HG03354 (cell line): ENCODE data around the gene FRRS1L.

Experiments
- ATAC-seq: cut with Tn5 transposase; IDR thresholded peaks from one replicate; pipeline ENCODE4 v1.9.1; 2021; ENCODE audit warnings: mild to moderate bottlenecking; ENCODE audit not compliant: unreplicated experiment, poor library complexity, severe bottlenecking

FRRS1L gene

GRCh38 chr9:109113254-109113653, 53.8 kb downstream of the FRRS1L start:
- ATAC-seq = no peak

GRCh38 chr9:109110329-109111021, 56.6 kb downstream of the FRRS1L start:
- peak; percentile 81 for ATAC-seq

GRCh38 chr9:109109967-109110328, 57.1 kb downstream of the FRRS1L start:
- no peak for ATAC-seq

GRCh38 chr9:109108318-109108717, 58.7 kb downstream of the FRRS1L start:
- no peak for ATAC-seq

- ATAC-seq = no peak
These were observed 59.4 kb downstream of the FRRS1L start for GRCh38 chr9:109107402-109108240.

GRCh38 chr9:109101810-109102209, 65.2 kb downstream of the FRRS1L start:
- ATAC-seq = peak; percentile 71

- ATAC-seq = no peak
These were observed 65.8 kb downstream of the FRRS1L start for GRCh38 chr9:109101202-109101595.

- no peak for ATAC-seq
These were observed 66.4 kb downstream of the FRRS1L start for GRCh38 chr9:109100543-109101201.

- no peak for ATAC-seq
These were observed 68.1 kb downstream of the FRRS1L start for GRCh38 chr9:109098960-109099308.

- no peak for ATAC-seq
These were observed 68.7 kb downstream of the FRRS1L start for GRCh38 chr9:109098171-109098959.

- ATAC-seq = no peak
These were observed 69.9 kb downstream of the FRRS1L start for GRCh38 chr9:109097146-109097545.

- no peak for ATAC-seq
These were observed 71.7 kb downstream of the FRRS1L start for GRCh38 chr9:109095321-109095720.

- no peak for ATAC-seq
These were observed 72.8 kb downstream of the FRRS1L start for GRCh38 chr9:109094268-109094667.

- no peak for ATAC-seq
These were observed 74.5 kb downstream of the FRRS1L start for GRCh38 chr9:109092587-109092986.

GRCh38 chr9:109092051-109092580, 74.9 kb downstream of the FRRS1L start:
- no peak for ATAC-seq

- no peak for ATAC-seq
These were observed 78.8 kb downstream of the FRRS1L start for GRCh38 chr9:109088221-109088620.

GRCh38 chr9:109087795-109088194, 79.3 kb downstream of the FRRS1L start:
- ATAC-seq = no peak

- no peak for ATAC-seq
These were observed 80.8 kb downstream of the FRRS1L start for GRCh38 chr9:109086221-109086620.

GRCh38 chr9:109085510-109085909, 81.5 kb downstream of the FRRS1L start:
- ATAC-seq = no peak
